HG03565 (cell line): ENCODE measurements around the gene CHN1.

Experiments used
- ATAC-seq: cut with Tn5 transposase; IDR thresholded peaks from one replicate; pipeline ENCODE4 v1.9.1; 2021; ENCODE audit warnings: mild to moderate bottlenecking, moderate library complexity; ENCODE audit not compliant: unreplicated experiment

Gene CHN1

GRCh38 chr2:175010848-175011254 lies 5.7 kb upstream of the CHN1 start:
- no peak for ATAC-seq

- ATAC-seq = no peak
These were observed 4.9 kb upstream of the CHN1 start for GRCh38 chr2:175009917-175010621.

- no peak for ATAC-seq
These were observed 3.8 kb upstream of the CHN1 start for GRCh38 chr2:175008801-175009495.

GRCh38 chr2:175008009-175008408 lies 2.8 kb upstream of the CHN1 start:
- ATAC-seq = no peak

- no peak for ATAC-seq
These were observed 2.3 kb upstream of the CHN1 start for GRCh38 chr2:175007510-175007909.

- ATAC-seq = no peak
These were observed 1.1 kb upstream of the CHN1 start for GRCh38 chr2:175006281-175006680.

GRCh38 chr2:175005733-175006264 lies 618 bp upstream of the CHN1 start:
- ATAC-seq = no peak

GRCh38 chr2:175004730-175004979 lies 526 bp downstream of the CHN1 start:
- ATAC-seq = peak; percentile 18

- no peak for ATAC-seq
These were observed 1.1 kb downstream of the CHN1 start for GRCh38 chr2:175003875-175004729.

- no peak for ATAC-seq
These were observed 2.5 kb downstream of the CHN1 start for GRCh38 chr2:175002547-175003274.

GRCh38 chr2:175001566-175001965 lies 3.6 kb downstream of the CHN1 start:
- ATAC-seq = no peak

- ATAC-seq = no peak
These were observed 8.1 kb downstream of the CHN1 start for GRCh38 chr2:174997110-174997509.

- ATAC-seq = no peak
These were observed 8.6 kb downstream of the CHN1 start for GRCh38 chr2:174996622-174997021.

GRCh38 chr2:174994381-174994780 lies 10.8 kb downstream of the CHN1 start:
- no peak for ATAC-seq

GRCh38 chr2:174992886-174993285 lies 12.3 kb downstream of the CHN1 start:
- ATAC-seq = no peak

- no peak for ATAC-seq
These were observed 19.6 kb downstream of the CHN1 start for GRCh38 chr2:174985614-174986013.

- no peak for ATAC-seq
These were observed 20.6 kb downstream of the CHN1 start for GRCh38 chr2:174984561-174984960.

- no peak for ATAC-seq
These were observed 23.9 kb downstream of the CHN1 start for GRCh38 chr2:174981331-174981730.

GRCh38 chr2:174979996-174980395 lies 25.2 kb downstream of the CHN1 start:
- ATAC-seq = no peak

GRCh38 chr2:174977364-174977763 lies 27.8 kb downstream of the CHN1 start:
- no peak for ATAC-seq

GRCh38 chr2:174974131-174974530 lies 31.1 kb downstream of the CHN1 start:
- no peak for ATAC-seq
